Measurements from ENCODE around the gene PSMB11.

Gene PSMB11

GRCh38 chr14:23042162-23042965, at the start of gene PSMB11:
Gene PSMB11 (plus strand): TSS chr14:23042212. CDS start chr14:23042226, 14 bp downstream.
- H3K9ac ChIP-seq (ENCODE audit: low read depth in 1 of 2, low read length in 2 of 2) = no peak within 1 kb of the TSS
- H3K27me3 ChIP-seq (ENCODE audit: control insufficient read depth in 1 of 2, insufficient read depth in 2 of 2, low read length in 2 of 2) = no peaks in the 10 kb centered on the region
- no peaks in the 10 kb centered on the region for H3K9me3 ChIP-seq (ENCODE audit: control insufficient read depth in 1 of 2, low read length in 2 of 2)
- no peak within 1 kb of the TSS for H3K4me3 ChIP-seq (ENCODE audit: low read depth in 1 of 2, low read length in 2 of 2)
- H3K4me1 ChIP-seq (ENCODE audit: control insufficient read depth in 1 of 2, insufficient read depth in 2 of 2, low read length in 2 of 2) = peaks cover 12 to 13% of the 10 kb centered on the region in 2 donors
- H3K27ac ChIP-seq (ENCODE audit: low read depth, low read length) = no peak within 1 kb of the TSS
- no peaks in the 10 kb centered on the region for H3K36me3 ChIP-seq (ENCODE audit: control insufficient read depth in 1 of 2, insufficient read depth in 2 of 2, low read length in 2 of 2)

DNA sequence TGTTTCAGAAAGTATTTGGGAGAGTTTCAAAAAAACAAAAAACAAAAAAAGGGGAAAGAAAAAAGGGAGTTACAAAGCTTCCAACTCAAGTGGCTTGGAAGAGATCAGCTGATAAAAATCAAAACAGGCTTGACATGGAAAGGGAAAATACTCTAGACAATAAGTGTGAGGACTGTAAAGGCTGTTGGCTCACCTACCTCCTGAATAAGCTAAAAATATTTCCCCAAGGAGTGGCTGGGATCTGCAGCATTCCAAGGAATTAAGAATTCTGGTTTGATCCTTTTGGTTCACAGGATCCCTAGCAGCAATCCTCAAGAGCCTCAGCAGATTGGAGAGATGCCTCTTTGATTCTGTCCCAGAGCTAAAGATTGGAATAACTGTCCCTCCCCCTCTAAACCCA, 48.5 kb upstream of the PSMB11 start:
- H3K9ac ChIP-seq (ENCODE audit: low read depth in 1 of 2, low read length in 2 of 2) = no peak overlapping the region
- no peak overlapping the region for H3K4me3 ChIP-seq (ENCODE audit: low read depth in 1 of 2, low read length in 2 of 2)
- H3K27me3 ChIP-seq (ENCODE audit: control insufficient read depth in 1 of 2, insufficient read depth in 2 of 2, low read length in 2 of 2) = no peaks in the 10 kb centered on the region
- H3K27ac ChIP-seq (ENCODE audit: low read depth, low read length) = no peak overlapping the region
- no peaks in the 10 kb centered on the region for H3K9me3 ChIP-seq (ENCODE audit: control insufficient read depth in 1 of 2, low read length in 2 of 2)
- peaks cover 0 to 4% of the 10 kb centered on the region in 2 donors for H3K36me3 ChIP-seq (ENCODE audit: control insufficient read depth in 1 of 2, insufficient read depth in 2 of 2, low read length in 2 of 2)
- no peaks in the 10 kb centered on the region for H3K4me1 ChIP-seq (ENCODE audit: control insufficient read depth in 1 of 2, insufficient read depth in 2 of 2, low read length in 2 of 2)

- Histone ChIP-seq H3K27ac (ENCODE audit: low read depth, low read length) (no peak overlapping the region), H3K4me1 (ENCODE audit: control insufficient read depth in 1 of 2, insufficient read depth in 2 of 2, low read length in 2 of 2) (no peaks in the 10 kb centered on the region), H3K27me3 (ENCODE audit: control insufficient read depth in 1 of 2, insufficient read depth in 2 of 2, low read length in 2 of 2) (no peaks in the 10 kb centered on the region), H3K9ac (ENCODE audit: low read depth in 1 of 2, low read length in 2 of 2) (no peak overlapping the region), H3K4me3 (ENCODE audit: low read depth in 1 of 2, low read length in 2 of 2) (no peak overlapping the region), H3K9me3 (ENCODE audit: control insufficient read depth in 1 of 2, low read length in 2 of 2) (no peaks in the 10 kb centered on the region), H3K36me3 (ENCODE audit: control insufficient read depth in 1 of 2, insufficient read depth in 2 of 2, low read length in 2 of 2) (peaks cover 0 to 4% of the 10 kb centered on the region in 2 donors)
These were observed 47.2 kb upstream of the PSMB11 start for GRCh38 chr14:22994762-22995275.

DNA sequence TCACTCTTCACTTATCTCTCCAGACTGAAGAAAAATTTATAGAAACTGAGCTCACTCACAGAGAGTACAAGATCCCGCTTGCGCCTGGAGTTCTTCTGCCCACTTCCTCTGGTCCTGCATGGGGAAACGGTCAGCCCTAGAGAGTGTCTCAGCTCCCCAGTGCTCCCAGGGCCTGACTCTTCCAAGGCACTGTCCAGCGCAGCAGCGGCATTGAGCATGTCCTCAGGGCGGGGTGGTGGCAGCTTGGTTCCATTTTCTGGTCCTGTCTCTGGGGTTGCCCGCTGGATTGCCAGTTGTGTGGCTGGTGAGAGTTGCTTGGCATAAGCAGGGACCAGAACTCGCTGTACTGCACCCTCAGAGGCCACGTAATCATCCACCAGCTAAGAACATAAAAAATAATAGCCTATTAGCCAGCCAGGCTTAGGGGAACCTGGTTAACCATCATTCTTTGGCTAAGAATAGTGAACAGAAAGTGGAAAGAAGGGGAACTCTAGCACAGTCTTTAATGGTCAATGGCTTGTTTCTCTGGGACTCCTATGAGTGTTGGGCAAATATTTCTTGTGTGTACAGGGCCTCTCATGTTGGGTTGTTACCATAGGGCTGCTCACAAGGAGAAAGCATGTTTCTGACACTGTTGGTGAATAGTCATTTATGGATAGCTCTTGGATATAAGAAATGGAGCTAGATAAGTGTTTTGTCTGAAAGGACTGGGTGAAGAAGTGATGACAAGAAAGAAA, 46.0 kb upstream of the PSMB11 start:
- H3K27ac ChIP-seq (ENCODE audit: low read depth, low read length) = no peak overlapping the region

DNA sequence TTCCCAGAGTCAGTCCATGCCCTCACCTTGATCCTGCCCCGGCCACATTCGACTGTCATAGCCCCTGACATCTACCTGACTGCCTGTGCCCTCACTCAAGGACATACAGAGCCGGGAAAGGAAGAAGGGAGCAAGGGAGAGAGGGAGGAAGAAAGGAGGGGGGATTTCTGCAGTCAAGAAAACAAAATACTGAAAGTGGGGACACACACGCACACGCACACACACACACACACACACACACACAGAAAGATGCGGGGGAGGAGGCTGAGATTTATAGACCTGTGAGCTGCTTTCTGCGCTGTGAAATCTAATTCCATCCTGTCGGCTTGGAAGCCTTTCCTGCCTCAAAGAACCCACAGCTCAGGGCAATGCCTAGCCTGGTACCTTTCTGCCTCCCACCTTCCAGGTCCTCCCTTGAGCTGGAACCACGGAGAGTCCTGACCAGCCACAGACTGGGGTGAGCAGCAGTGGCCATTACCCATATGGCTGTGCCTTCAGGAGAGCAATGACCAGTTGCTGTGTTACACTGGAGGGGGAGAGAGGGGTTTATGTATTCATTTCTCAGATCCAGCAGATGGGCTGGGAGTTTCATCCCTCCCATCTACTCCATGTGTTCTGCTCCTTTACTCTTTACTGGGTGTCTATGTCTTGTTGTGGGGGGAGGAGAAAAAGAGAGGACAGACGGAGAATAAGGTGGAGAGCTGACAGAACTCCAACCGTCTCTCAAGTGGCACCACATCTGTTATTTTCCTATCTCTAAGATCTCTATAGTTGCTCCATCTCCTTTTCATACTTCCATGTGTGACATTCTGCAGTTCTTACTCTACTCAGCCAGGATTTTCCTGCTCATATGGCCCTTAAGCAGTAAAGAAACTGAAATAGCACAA, 45.0 kb upstream of the PSMB11 start:
- Histone ChIP-seq H3K4me1 (ENCODE audit: control insufficient read depth in 1 of 2, insufficient read depth in 2 of 2, low read length in 2 of 2) (no peaks in the 10 kb centered on the region), H3K27ac (ENCODE audit: low read depth, low read length) (no peak overlapping the region), H3K9ac (ENCODE audit: low read depth in 1 of 2, low read length in 2 of 2) (no peak overlapping the region), H3K36me3 (ENCODE audit: control insufficient read depth in 1 of 2, insufficient read depth in 2 of 2, low read length in 2 of 2) (peaks cover 0 to 4% of the 10 kb centered on the region in 2 donors), H3K4me3 (ENCODE audit: low read depth in 1 of 2, low read length in 2 of 2) (no peak overlapping the region), H3K27me3 (ENCODE audit: control insufficient read depth in 1 of 2, insufficient read depth in 2 of 2, low read length in 2 of 2) (no peaks in the 10 kb centered on the region), H3K9me3 (ENCODE audit: control insufficient read depth in 1 of 2, low read length in 2 of 2) (no peaks in the 10 kb centered on the region)

More for the DNA sequence above, 46.0 kb upstream of the PSMB11 start:
- Histone ChIP-seq H3K4me1 (ENCODE audit: control insufficient read depth in 1 of 2, insufficient read depth in 2 of 2, low read length in 2 of 2) (no peaks in the 10 kb centered on the region), H3K9me3 (ENCODE audit: control insufficient read depth in 1 of 2, low read length in 2 of 2) (no peaks in the 10 kb centered on the region), H3K9ac (ENCODE audit: low read depth in 1 of 2, low read length in 2 of 2) (no peak overlapping the region), H3K36me3 (ENCODE audit: control insufficient read depth in 1 of 2, insufficient read depth in 2 of 2, low read length in 2 of 2) (peaks cover 0 to 4% of the 10 kb centered on the region in 2 donors), H3K4me3 (ENCODE audit: low read depth in 1 of 2, low read length in 2 of 2) (no peak overlapping the region), H3K27me3 (ENCODE audit: control insufficient read depth in 1 of 2, insufficient read depth in 2 of 2, low read length in 2 of 2) (no peaks in the 10 kb centered on the region)

GRCh38 chr14:22997676-22998323, 44.2 kb upstream of the PSMB11 start:
- H3K9ac ChIP-seq (ENCODE audit: low read depth in 1 of 2, low read length in 2 of 2) = no peak overlapping the region

GRCh38 chr14:22998329-22999012, 43.5 kb upstream of the PSMB11 start:
- H3K9ac ChIP-seq (ENCODE audit: low read depth in 1 of 2, low read length in 2 of 2) = no peak overlapping the region
- no peak overlapping the region for H3K4me3 ChIP-seq (ENCODE audit: low read depth in 1 of 2, low read length in 2 of 2)
- no peaks in the 10 kb centered on the region for H3K9me3 ChIP-seq (ENCODE audit: control insufficient read depth in 1 of 2, low read length in 2 of 2)
- no peaks in the 10 kb centered on the region for H3K4me1 ChIP-seq (ENCODE audit: control insufficient read depth in 1 of 2, insufficient read depth in 2 of 2, low read length in 2 of 2)
- peaks cover 0 to 4% of the 10 kb centered on the region in 2 donors for H3K36me3 ChIP-seq (ENCODE audit: control insufficient read depth in 1 of 2, insufficient read depth in 2 of 2, low read length in 2 of 2)
- H3K27me3 ChIP-seq (ENCODE audit: control insufficient read depth in 1 of 2, insufficient read depth in 2 of 2, low read length in 2 of 2) = no peaks in the 10 kb centered on the region
- no peak overlapping the region for H3K27ac ChIP-seq (ENCODE audit: low read depth, low read length)

More at GRCh38 chr14:22997676-22998323, 44.2 kb upstream of the PSMB11 start:
- Histone ChIP-seq H3K4me1 (ENCODE audit: control insufficient read depth in 1 of 2, insufficient read depth in 2 of 2, low read length in 2 of 2) (no peaks in the 10 kb centered on the region), H3K36me3 (ENCODE audit: control insufficient read depth in 1 of 2, insufficient read depth in 2 of 2, low read length in 2 of 2) (peaks cover 0 to 4% of the 10 kb centered on the region in 2 donors), H3K4me3 (ENCODE audit: low read depth in 1 of 2, low read length in 2 of 2) (no peak overlapping the region), H3K9me3 (ENCODE audit: control insufficient read depth in 1 of 2, low read length in 2 of 2) (no peaks in the 10 kb centered on the region), H3K27me3 (ENCODE audit: control insufficient read depth in 1 of 2, insufficient read depth in 2 of 2, low read length in 2 of 2) (no peaks in the 10 kb centered on the region), H3K27ac (ENCODE audit: low read depth, low read length) (no peak overlapping the region)

- Histone ChIP-seq H3K27me3 (ENCODE audit: control insufficient read depth in 1 of 2, insufficient read depth in 2 of 2, low read length in 2 of 2) (no peaks in the 10 kb centered on the region), H3K4me3 (ENCODE audit: low read depth in 1 of 2, low read length in 2 of 2) (no peak overlapping the region), H3K9ac (ENCODE audit: low read depth in 1 of 2, low read length in 2 of 2) (no peak overlapping the region), H3K36me3 (ENCODE audit: control insufficient read depth in 1 of 2, insufficient read depth in 2 of 2, low read length in 2 of 2) (no peaks in the 10 kb centered on the region), H3K9me3 (ENCODE audit: control insufficient read depth in 1 of 2, low read length in 2 of 2) (no peaks in the 10 kb centered on the region), H3K27ac (ENCODE audit: low read depth, low read length) (no peak overlapping the region), H3K4me1 (ENCODE audit: control insufficient read depth in 1 of 2, insufficient read depth in 2 of 2, low read length in 2 of 2) (peaks cover 0 to 2% of the 10 kb centered on the region in 2 donors)
These were observed 41.2 kb upstream of the PSMB11 start for GRCh38 chr14:23000860-23001259.

GRCh38 chr14:23002592-23002991, 39.4 kb upstream of the PSMB11 start:
- no peak overlapping the region for H3K4me3 ChIP-seq (ENCODE audit: low read depth in 1 of 2, low read length in 2 of 2)
- no peak overlapping the region for H3K27ac ChIP-seq (ENCODE audit: low read depth, low read length)
- H3K4me1 ChIP-seq (ENCODE audit: control insufficient read depth in 1 of 2, insufficient read depth in 2 of 2, low read length in 2 of 2) = peaks cover 8 to 12% of the 10 kb centered on the region in 2 donors
- no peaks in the 10 kb centered on the region for H3K27me3 ChIP-seq (ENCODE audit: control insufficient read depth in 1 of 2, insufficient read depth in 2 of 2, low read length in 2 of 2)
- H3K9me3 ChIP-seq (ENCODE audit: control insufficient read depth in 1 of 2, low read length in 2 of 2) = no peaks in the 10 kb centered on the region
- no peaks in the 10 kb centered on the region for H3K36me3 ChIP-seq (ENCODE audit: control insufficient read depth in 1 of 2, insufficient read depth in 2 of 2, low read length in 2 of 2)
- no peak overlapping the region for H3K9ac ChIP-seq (ENCODE audit: low read depth in 1 of 2, low read length in 2 of 2)
